ENCODE results near the gene ICAM4. TPM values are rescaled to one million over a fixed set of nuclear protein-coding genes. Genes with fewer than 3 reads are reported as not detected.

ICAM4 gene
- total and polyA plus RNA-seq, 9 of the 15 experiments (the other 6 are each of a cell fraction or from before 2014, with no cell fraction given), result 14.1 to 86.1 (median 29.6) TPM

GRCh38 chr19:10299545-10300458 is 13.0 kb downstream of the ICAM4 start (continued):
- TF ChIP-seq SMARCA4 (IDR thresholded peaks at IDR 0.05) (peak; percentile 92), MXI1 (IDR thresholded peaks at IDR 0.05; ENCODE audit: low read depth, low read length) (0 out of 2 replicates have a peak, but pooled peaks have one; percentile 1), ARNT (IDR thresholded peaks at IDR 0.05) (peak; percentile 31 to 54; a peak in 1 of 4 replicates), SMARCE1 (IDR thresholded peaks at IDR 0.05) (peak; percentile 82), NEUROD1 (IDR thresholded peaks at IDR 0.05; ENCODE audit: borderline replicate concordance, low read depth, low read length, partially characterized antibody) (peak; percentile 69), SFPQ (IDR thresholded peaks at IDR 0.05; ENCODE audit: low read depth, low read length) (no peak), RCOR1 (IDR thresholded peaks at IDR 0.05; ENCODE audit: borderline replicate concordance in 1 of 2, low read depth in 2 of 2, low read length in 2 of 2) (peak; percentile 45 to 67; a peak in 3 of 4 replicates), SNRNP70 (optimal IDR thresholded peaks at IDR 0.05; ENCODE audit: low read depth, low read length) (no peak), KLF13 (tag; IDR thresholded peaks at IDR 0.05; ENCODE audit: borderline replicate concordance, low read depth) (peak; percentile 33; the same call in 1 of the 2 replicates), REST (IDR thresholded peaks at IDR 0.05; ENCODE audit: borderline replicate concordance) (no peak), REST (CRISPR knock-in tag; IDR thresholded peaks at IDR 0.05; ENCODE audit: low read depth) (0 out of 2 replicates have a peak, but pooled peaks have one; percentile 35), GABPB1 (CRISPR knock-in tag; IDR thresholded peaks at IDR 0.05) (no peak), TCF3 (CRISPR knock-in tag; IDR thresholded peaks at IDR 0.05) (peak; percentile 94), MYC (IDR thresholded peaks at IDR 0.05; ENCODE audit: low read depth, low read length) (no peak), MYC (CRISPR knock-in tag; IDR thresholded peaks at IDR 0.05; ENCODE audit: borderline replicate concordance, low read depth) (0 out of 2 replicates have a peak, but pooled peaks have one; percentile 60), SP1 (CRISPR knock-in tag; IDR thresholded peaks at IDR 0.05) (peak; percentile 65), NFRKB (IDR thresholded peaks at IDR 0.05; ENCODE audit: low read depth) (peak; percentile 66; the same call in 1 of the 2 replicates), ZNF764 (CRISPR knock-in tag; IDR thresholded peaks at IDR 0.05; ENCODE audit: low read depth) (no peak)
